ENCODE results near the gene SLC38A8. TPM values are rescaled to one million over a fixed set of nuclear protein-coding genes. Genes with fewer than 3 reads are reported as not detected.
A peak's percentile ranks its signal among the peaks of the same experiment; 100 is the strongest.

SLC38A8 gene
- total RNA-seq, 4 donors from 2014 or later, result not detected

GRCh38 chr16:84014570-84015327, 27.8 kb downstream of the SLC38A8 start:
- no peaks in the 10 kb centered on the region for H3K27me3 ChIP-seq
- H3K4me3 ChIP-seq, result no peak overlapping the region
- TF ChIP-seq POLR2A (IDR thresholded peaks at IDR 0.05) (no peak), CTCF (IDR thresholded peaks at IDR 0.05) (no peak)
- H3K9me3 ChIP-seq, result no peaks in the 10 kb centered on the region
- no peak overlapping the region for H3K27ac ChIP-seq
- H3K4me1 ChIP-seq, result no peaks in the 10 kb centered on the region
- DNase-seq, result no peak
- no peaks in the 10 kb centered on the region for H3K36me3 ChIP-seq

GRCh38 chr16:84013787-84014569, 28.6 kb downstream of the SLC38A8 start:
- no peak for TF ChIP-seq POLR2A (IDR thresholded peaks at IDR 0.05)
- TF ChIP-seq CTCF (IDR thresholded peaks at IDR 0.05), result no peak
- H3K4me1 ChIP-seq, result no peaks in the 10 kb centered on the region
- H3K27ac ChIP-seq, result no peak overlapping the region
- no peaks in the 10 kb centered on the region for H3K9me3 ChIP-seq
- H3K4me3 ChIP-seq, result no peak overlapping the region
- H3K36me3 ChIP-seq, result no peaks in the 10 kb centered on the region
- peak in 2 of 3 donors; percentile 88 for DNase-seq
- H3K27me3 ChIP-seq, result no peaks in the 10 kb centered on the region

- Histone ChIP-seq H3K9me3 (no peaks in the 10 kb centered on the region), H3K27me3 (no peaks in the 10 kb centered on the region), H3K27ac (no peak overlapping the region), H3K36me3 (no peaks in the 10 kb centered on the region), H3K4me1 (no peaks in the 10 kb centered on the region), H3K4me3 (no peak overlapping the region)
- TF ChIP-seq POLR2A (IDR thresholded peaks at IDR 0.05), result no peak
- TF ChIP-seq CTCF (IDR thresholded peaks at IDR 0.05), result no peak
- DNase-seq, result no peak
Measured at GRCh38 chr16:84009282-84009681, 33.3 kb downstream of the SLC38A8 start.

- Histone ChIP-seq H3K27me3 (no peaks in the 10 kb centered on the region), H3K36me3 (no peaks in the 10 kb centered on the region)
- TF ChIP-seq POLR2A (IDR thresholded peaks at IDR 0.05) (no peak), CTCF (IDR thresholded peaks at IDR 0.05) (no peak)
Measured at GRCh38 chr16:84007965-84008364, 34.6 kb downstream of the SLC38A8 start.

GRCh38 chr16:84007520-84007919, 35.1 kb downstream of the SLC38A8 start:
- Histone ChIP-seq H3K36me3 (no peaks in the 10 kb centered on the region), H3K9me3 (no peaks in the 10 kb centered on the region), H3K4me3 (no peak overlapping the region), H3K27me3 (no peaks in the 10 kb centered on the region), H3K4me1 (no peaks in the 10 kb centered on the region), H3K27ac (no peak overlapping the region)
- TF ChIP-seq POLR2A (IDR thresholded peaks at IDR 0.05) (no peak), CTCF (IDR thresholded peaks at IDR 0.05) (no peak)
- no peak for DNase-seq

More at GRCh38 chr16:84007965-84008364, 34.6 kb downstream of the SLC38A8 start:
- Histone ChIP-seq H3K9me3 (no peaks in the 10 kb centered on the region), H3K27ac (no peak overlapping the region), H3K4me1 (no peaks in the 10 kb centered on the region), H3K4me3 (no peak overlapping the region)
- no peak for DNase-seq

Data from Peyer's patch (tissue), 4 donors.